ENCODE results near the gene MYD88. TPM values are rescaled to one million over a fixed set of nuclear protein-coding genes. Genes with fewer than 3 reads are reported as not detected.

MYD88 gene
- total and polyA plus RNA-seq, 9 of the 15 experiments (the other 6 are each of a cell fraction or from before 2014, with no cell fraction given): 3.2 to 47.3 (median 27.6) TPM

DNA sequence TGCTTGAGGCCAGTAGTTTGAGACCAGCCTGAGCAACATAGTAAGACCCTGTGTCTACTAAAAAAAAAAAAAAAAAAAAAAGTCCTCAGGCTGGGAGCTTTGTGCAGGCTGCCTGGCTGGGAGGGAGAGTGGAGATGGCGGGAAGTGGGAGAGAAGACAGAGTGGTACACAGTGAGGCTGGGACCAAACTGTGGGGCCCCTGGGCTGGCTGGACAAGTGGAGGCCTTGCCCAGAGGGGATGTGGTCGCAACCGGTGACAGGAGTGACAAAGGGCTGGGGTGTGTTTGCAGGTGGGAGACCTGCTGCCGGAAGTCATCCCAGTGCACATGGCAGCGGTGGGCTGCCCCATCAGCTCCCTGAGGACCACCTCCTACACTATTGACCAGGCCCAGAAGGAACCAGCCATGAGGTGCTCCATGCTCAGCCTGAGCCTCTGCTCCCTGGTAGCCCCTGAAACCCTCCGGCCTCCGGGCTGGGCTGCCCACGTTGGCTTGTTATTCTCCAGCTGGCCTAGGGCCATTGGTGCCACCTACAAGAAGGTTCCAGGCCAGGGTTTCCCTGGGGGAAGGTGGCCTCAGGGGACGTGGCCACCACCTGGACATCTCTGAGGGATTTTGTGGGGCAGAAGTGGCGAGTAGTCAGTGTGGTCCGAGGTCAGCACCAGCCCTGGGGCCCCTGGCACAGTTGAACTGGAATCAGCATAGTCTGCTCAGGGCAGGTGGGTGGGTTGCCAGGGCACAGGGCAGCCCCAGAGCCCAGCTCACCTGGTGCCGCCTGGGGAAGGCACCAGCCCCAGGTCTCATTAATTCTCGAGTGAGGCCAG lies 24.2 kb upstream of the MYD88 start:
- FAIRE-seq (no peak), DNase-seq (ENCODE audit: extremely low read depth in 1 of 4, low spot score in 3 of 4) (no peak), ATAC-seq (no peak)
- POLR2A ChIA-PET: interaction anchor here (0.6 to 1.0 kb wide), 2 partner anchors 23 to 191 kb away, joined by 3 to 4 read pairs; partner anchors contain the start of gene ACAA1
- intact Hi-C loops (cut with micrococcal nuclease): no loop called here
- no TSS peak for BruUV-seq (replicated peaks)
- H3K27me3 ChIP-seq (ENCODE audit: control insufficient read depth in 2 of 2, insufficient read depth in 2 of 2, low read length in 2 of 2): peaks cover 15 to 58% of the 10 kb centered on the region in 2 experiments; a peak in 4 of 5 replicates
- H3K79me2 ChIP-seq (ENCODE audit: control insufficient read depth, insufficient read depth, low read length): no peaks in the 10 kb centered on the region
- CTCF ChIA-PET (ENCODE audit: low intra/inter-chr PET ratio): interaction anchor here (0.6 kb wide), 1 partner anchor 549 kb away, joined by 3 read pairs; no protein-coding TSS in a partner anchor
- no peak overlapping the region for H3K4me3 ChIP-seq
- no peaks in the 10 kb centered on the region for H3K9me1 ChIP-seq (ENCODE audit: control insufficient read depth, insufficient read depth, low read length)
- no peak overlapping the region for H2AFZ ChIP-seq (ENCODE audit: low read depth, low read length)
- H4K20me1 ChIP-seq (replicated peaks; ENCODE audit: control insufficient read depth, insufficient read depth, low read length): peaks cover 27% of the 10 kb centered on the region
- in situ Hi-C loops (cut with MboI): no loop called here
- 10% methylated on average over 13 of the region's 13 CpGs for WGBS (ENCODE audit: insufficient coverage, low coverage, missing lambda C conversion rate)
- H3K27ac ChIP-seq (ENCODE audit: extremely low read depth, low read depth, low read length): no peak overlapping the region
- no peak for TF ChIP-seq ZNF584 (CRISPR knock-in tag; IDR thresholded peaks at IDR 0.05; ENCODE audit: low read depth)
- TF ChIP-seq, protein P1, sequence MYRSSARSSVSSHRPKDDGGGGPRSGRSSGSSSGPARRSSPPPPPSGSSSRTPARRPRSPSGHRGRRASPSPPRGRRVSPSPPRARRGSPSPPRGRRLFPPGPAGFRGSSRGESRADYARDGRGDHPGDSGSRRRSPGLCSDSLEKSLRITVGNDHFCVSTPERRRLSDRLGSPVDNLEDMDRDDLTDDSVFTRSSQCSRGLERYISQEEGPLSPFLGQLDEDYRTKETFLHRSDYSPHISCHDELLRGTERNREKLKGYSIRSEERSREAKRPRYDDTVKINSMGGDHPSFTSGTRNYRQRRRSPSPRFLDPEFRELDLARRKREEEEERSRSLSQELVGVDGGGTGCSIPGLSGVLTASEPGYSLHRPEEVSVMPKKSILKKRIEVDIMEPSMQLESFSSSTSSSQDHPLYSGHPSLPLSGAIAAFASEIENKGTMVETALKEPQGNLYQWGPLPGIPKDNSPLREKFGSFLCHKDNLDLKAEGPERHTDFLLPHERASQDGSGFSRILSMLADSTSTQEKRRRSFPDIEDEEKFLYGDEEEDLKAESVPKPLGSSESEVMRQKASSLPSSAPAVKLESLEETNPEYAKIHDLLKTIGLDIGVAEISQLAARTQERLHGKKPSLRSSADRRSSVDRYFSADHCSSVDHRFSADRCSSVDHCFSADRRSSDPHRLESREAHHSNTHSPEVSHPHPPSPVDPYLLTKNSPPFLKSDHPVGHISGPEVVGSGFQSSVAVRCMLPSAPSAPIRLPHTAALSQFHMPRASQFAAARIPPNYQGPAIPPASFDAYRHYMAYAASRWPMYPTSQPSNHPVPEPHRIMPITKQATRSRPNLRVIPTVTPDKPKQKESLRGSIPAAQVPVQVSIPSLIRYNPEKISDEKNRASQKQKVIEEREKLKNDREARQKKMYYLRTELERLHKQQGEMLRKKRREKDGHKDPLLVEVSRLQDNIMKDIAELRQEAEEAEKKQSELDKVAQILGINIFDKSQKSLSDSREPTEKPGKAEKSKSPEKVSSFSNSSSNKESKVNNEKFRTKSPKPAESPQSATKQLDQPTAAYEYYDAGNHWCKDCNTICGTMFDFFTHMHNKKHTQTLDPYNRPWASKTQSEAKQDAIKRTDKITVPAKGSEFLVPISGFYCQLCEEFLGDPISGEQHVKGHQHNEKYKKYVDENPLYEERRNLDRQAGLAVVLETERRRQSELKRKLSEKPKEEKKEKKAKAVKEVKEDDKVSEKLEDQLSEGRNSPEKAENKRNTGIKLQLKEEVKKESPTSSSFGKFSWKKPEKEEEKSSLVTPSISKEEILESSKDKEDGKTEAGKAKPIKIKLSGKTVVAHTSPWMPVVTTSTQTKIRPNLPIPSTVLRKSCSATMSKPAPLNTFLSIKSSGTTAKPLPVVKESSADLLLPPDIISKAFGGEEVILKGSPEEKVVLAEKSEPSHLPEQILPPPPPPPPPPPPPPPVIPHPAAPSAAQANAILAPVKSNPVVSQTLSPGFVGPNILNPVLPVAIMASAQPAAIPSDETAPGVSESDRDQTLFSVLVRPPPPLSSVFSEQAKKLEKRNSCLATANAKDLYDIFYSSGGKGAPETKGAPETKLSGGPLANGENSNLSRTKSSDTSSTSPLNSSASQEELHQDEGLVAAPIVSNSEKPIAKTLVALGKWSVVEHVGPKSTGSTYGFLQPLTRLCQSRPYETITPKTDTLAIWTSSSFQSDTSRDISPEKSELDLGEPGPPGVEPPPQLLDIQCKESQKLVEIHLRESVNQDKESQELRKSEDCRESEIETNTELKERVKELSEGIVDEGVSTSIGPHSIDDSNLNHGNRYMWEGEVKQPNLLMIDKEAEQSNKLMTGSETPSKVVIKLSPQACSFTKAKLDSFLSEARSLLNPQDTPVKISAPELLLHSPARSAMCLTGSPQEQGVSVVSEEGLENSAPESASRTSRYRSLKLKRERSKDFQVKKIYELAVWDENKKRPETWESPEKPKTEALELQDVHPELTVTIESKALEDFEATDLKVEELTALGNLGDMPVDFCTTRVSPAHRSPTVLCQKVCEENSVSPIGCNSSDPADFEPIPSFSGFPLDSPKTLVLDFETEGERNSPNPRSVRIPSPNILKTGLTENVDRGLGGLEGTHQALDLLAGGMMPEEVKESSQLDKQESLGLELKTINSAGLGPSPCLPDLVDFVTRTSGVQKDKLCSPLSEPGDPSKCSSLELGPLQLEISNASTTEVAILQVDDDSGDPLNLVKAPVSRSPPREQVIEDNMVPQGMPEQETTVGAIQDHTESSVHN (IDR thresholded peaks at IDR 0.05; ENCODE audit: borderline replicate concordance in 1 of 2, low read depth in 1 of 2): no peak
- no peak for TF ChIP-seq ZNF444 (CRISPR knock-in tag; IDR thresholded peaks at IDR 0.05)
- TF ChIP-seq ELF2 (CRISPR knock-in tag; IDR thresholded peaks at IDR 0.05): no peak
- TF ChIP-seq RAD21 (CRISPR knock-in tag; conservative IDR thresholded peaks at IDR 0.05 in 1 of 2, IDR thresholded peaks at IDR 0.05 in 1 of 2): no peak
- no peak for TF ChIP-seq BCOR (IDR thresholded peaks at IDR 0.05)
- no peak overlapping the region for H3K4me2 ChIP-seq (ENCODE audit: insufficient read depth, low read length)
- H3K9ac ChIP-seq (ENCODE audit: insufficient read depth in 1 of 2, low read depth in 2 of 2, low read length in 2 of 2): peak overlapping the region in 1 of 2 experiments; percentile 79; a peak in 2 of 4 replicates
- no peaks in the 10 kb centered on the region for H3K9me3 ChIP-seq (replicated peaks; ENCODE audit: control insufficient read depth, insufficient read depth, low read depth, low read length)
- H3K36me3 ChIP-seq (ENCODE audit: control insufficient read depth, insufficient read depth, low read length): no peaks in the 10 kb centered on the region
- peaks cover 0 to 29% of the 10 kb centered on the region in 2 experiments; a peak in 3 of 5 replicates for H3K4me1 ChIP-seq (replicated peaks in 1 of 2; ENCODE audit: control insufficient read depth in 2 of 2, insufficient read depth in 2 of 2, low read length in 2 of 2)
